Pancreas (tissue), 10 donors: ENCODE results near the gene DGKQ. TPM values are rescaled to one million over a fixed set of nuclear protein-coding genes. Genes with fewer than 3 reads are reported as not detected.
A peak's percentile ranks its signal among the peaks of the same experiment; 100 is the strongest.

ENCODE experiments used
- ATAC-seq, 4 donors: fragments of 200-7000 bp; cut with Tn5 transposase; one replicate each; pipeline versions ENCODE4 v1.8.0 to v1.9.1; 2020; ENCODE audit warnings: mild to moderate bottlenecking in 4 of 4, moderate library complexity in 4 of 4
- DNase-seq, 6 donors: peaks; one replicate each; pipeline ENCODE4 v3.0.0-alpha.2; 2020
- FAIRE-seq: peaks from 2 replicates; lab custom pipeline; 2012; peaks lifted over from hg19 to GRCh38; lab: Jason Lieb, UNC
- H3K27ac ChIP-seq, 4 donors: fragments of 200-600 bp; sonication (generic); 1 replicate in 3 of 4; 2 replicates in 1 of 4; pipeline versions ENCODE4 v1.5.0 to v1.8.0; 2020
- H3K27me3 ChIP-seq, 4 donors: fragments of 200-600 bp; one replicate each; pipeline ENCODE4 v1.8.0; 2021
- H3K36me3 ChIP-seq, 3 donors: fragments of 200-600 bp; sonication (generic) in 1 of 3; one replicate each; pipeline versions ENCODE4 v1.5.0 to v1.8.0; 2020 to 2021
- H3K4me1 ChIP-seq, 3 donors: fragments of 200-600 bp; one replicate each; pipeline ENCODE4 v1.8.0; 2021
- H3K4me3 ChIP-seq, 4 donors: fragments of 200-600 bp; sonication (generic) in 2 of 4; one replicate each; pipeline versions ENCODE4 v1.5.0 to v1.8.0; 2020 to 2021
- H3K9me3 ChIP-seq, 4 donors: fragments of 200-600 bp; one replicate each; pipeline ENCODE4 v1.8.0; 2021
- WGBS, 2 donors: extraction: QIAGEN DNeasy Blood & Tissue Kit; methylation state at CpG; one replicate each; pipeline ENCODE4 v1.1.7; 2013; 5-methylcytosine and 5-hydroxymethylcytosine counted together
- intact Hi-C, 3 donors: fragments of 100-400 bp; cut with DNase I; formaldehyde crosslinking; loops; one replicate each; pipeline versions ENCODE4 v1.11.1 to v1.14.2; 2022
- polyA plus RNA-seq, 2 donors: library from polyadenylated mRNA; stranded (reverse); fragments of 200-250 nt; gene quantifications; one replicate each; pipeline ENCODE4 v1.2.3, GENCODE V29; 2013
- total RNA-seq, 6 donors: library from RNA; stranded (reverse); fragmentation: NEBNext Ultra II Directional in 4 of 6; extraction: Animal tissue kit (Norgen Biotek cat#: 25700) in 4 of 6; gene quantifications; one replicate each; pipeline versions ENCODE4 v1.2.1 to v1.2.4, GENCODE V29; 2021 to 2023
- TF ChIP-seq, protein P1 (sequence below), 4 donors: fragments of 200-600 bp; sonication (generic) in 3 of 4; IDR thresholded peaks; one replicate each; pipeline versions ENCODE4 v1.5.0 to v1.8.0; 2021; ENCODE audit warnings: antibody characterized with exemption in 4 of 4
- donor health status: healthy with polysubstance abuse.
- donor health status: DM: no; HTN: no; CAD: no; lungs with moderate emphysema.
- donor health status: DM: no; HTN: no; CAD: no.
- donor health status: control.
- donor health status: control.
- donor health status: Bipolar disorder and iron deficiency.
- donor health status: DM: yes; HTN: yes; CAD: no.
- donor health status: DM: no; HTN: no; CAD: no.
- donor health status: DM: no; HTN: no; CAD: no.
- donor health status: DM: yes; HTN: yes; CAD: no.

DGKQ gene
- total and polyA plus RNA-seq, 8 donors: 5.7 to 11.7 (median 9.0) TPM

DNA sequence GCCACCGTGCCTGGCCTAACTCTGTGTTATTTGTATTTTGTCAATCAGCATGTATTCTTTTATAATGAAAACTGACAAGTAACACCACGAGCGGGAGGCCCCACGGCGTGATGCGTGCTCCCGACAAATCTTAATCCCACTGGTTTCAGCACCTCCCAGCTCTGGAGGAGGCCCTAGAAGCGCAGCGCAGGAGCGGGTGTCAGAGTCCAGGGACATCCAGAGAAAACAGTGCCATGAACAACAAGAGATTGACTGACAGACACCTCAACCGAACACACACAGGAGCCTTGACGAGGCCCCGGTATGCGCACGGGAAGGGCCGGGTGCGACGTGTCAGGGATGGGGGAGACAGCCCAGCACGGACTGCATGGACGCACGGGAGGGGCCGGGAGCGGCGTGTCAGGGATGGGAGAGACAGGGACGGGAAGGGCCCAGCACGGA, 64.2 kb downstream of the DGKQ start:
- peak in 1 of 6 donors; percentile 40 for DNase-seq
- no peak for FAIRE-seq
- 95 to 97% methylated on average over 26 of the region's 26 CpGs for WGBS, 2 donors
- intact Hi-C loops: no loop called here
- Histone ChIP-seq H3K27me3 (no peaks in the 10 kb centered on the region), H3K4me1 (no peaks in the 10 kb centered on the region), H3K27ac (no peak overlapping the region), H3K4me3 (no peak overlapping the region), H3K9me3 (no peaks in the 10 kb centered on the region), H3K36me3 (peaks cover 0 to 4% (median 0%) of the 10 kb centered on the region in 3 donors)
- no peak for ATAC-seq
- TF ChIP-seq, protein P1, sequence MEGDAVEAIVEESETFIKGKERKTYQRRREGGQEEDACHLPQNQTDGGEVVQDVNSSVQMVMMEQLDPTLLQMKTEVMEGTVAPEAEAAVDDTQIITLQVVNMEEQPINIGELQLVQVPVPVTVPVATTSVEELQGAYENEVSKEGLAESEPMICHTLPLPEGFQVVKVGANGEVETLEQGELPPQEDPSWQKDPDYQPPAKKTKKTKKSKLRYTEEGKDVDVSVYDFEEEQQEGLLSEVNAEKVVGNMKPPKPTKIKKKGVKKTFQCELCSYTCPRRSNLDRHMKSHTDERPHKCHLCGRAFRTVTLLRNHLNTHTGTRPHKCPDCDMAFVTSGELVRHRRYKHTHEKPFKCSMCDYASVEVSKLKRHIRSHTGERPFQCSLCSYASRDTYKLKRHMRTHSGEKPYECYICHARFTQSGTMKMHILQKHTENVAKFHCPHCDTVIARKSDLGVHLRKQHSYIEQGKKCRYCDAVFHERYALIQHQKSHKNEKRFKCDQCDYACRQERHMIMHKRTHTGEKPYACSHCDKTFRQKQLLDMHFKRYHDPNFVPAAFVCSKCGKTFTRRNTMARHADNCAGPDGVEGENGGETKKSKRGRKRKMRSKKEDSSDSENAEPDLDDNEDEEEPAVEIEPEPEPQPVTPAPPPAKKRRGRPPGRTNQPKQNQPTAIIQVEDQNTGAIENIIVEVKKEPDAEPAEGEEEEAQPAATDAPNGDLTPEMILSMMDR (IDR thresholded peaks at IDR 0.05): no peak

Other genes starting within 250 kb of the DGKQ start
- 1 to 10 TPM in 3 of 6 donors, under 1 TPM in 3; 0.51 to 1.8 (median 0.89) TPM for gene CPLX1, start 147.4 kb downstream of the DGKQ start, total RNA-seq
- 1 to 10 TPM; 6.3 to 7.7 TPM for gene CPLX1, start 147.4 kb downstream of the DGKQ start, polyA plus RNA-seq
- gene GAK, start 41.3 kb downstream of the DGKQ start, total RNA-seq: 10 to 100 TPM; 47.5 to 70.4 (median 59.5) TPM
- gene GAK, start 41.3 kb downstream of the DGKQ start, polyA plus RNA-seq: 100 to 1,000 TPM; 178 to 226 TPM
- gene TMEM175, start 41.1 kb downstream of the DGKQ start, total RNA-seq: 10 to 100 TPM; 10.0 to 20.2 (median 14.7) TPM
- gene TMEM175, start 41.1 kb downstream of the DGKQ start, polyA plus RNA-seq: 10 to 100 TPM; 77.8 to 96.6 TPM
- 10 to 100 TPM; 17.6 to 33.7 (median 20.2) TPM for gene IDUA, start 13.5 kb upstream of the DGKQ start, total RNA-seq
- 10 to 100 TPM; 40.7 to 56.9 TPM for gene IDUA, start 13.5 kb upstream of the DGKQ start, polyA plus RNA-seq
- gene SLC26A1, start 19.8 kb upstream of the DGKQ start, total RNA-seq: 1 to 10 TPM in 2 of 6 donors, under 1 TPM in 4; 0.28 to 1.7 (median 0.66) TPM
- 1 to 10 TPM in 1 of 2 donors, under 1 TPM in 1; 0.45 to 1.6 TPM for gene SLC26A1, start 19.8 kb upstream of the DGKQ start, polyA plus RNA-seq
- gene FGFRL1, start 38.1 kb upstream of the DGKQ start, total RNA-seq: 10 to 100 TPM; 25.1 to 41.4 (median 31.1) TPM
- gene FGFRL1, start 38.1 kb upstream of the DGKQ start, polyA plus RNA-seq: 10 to 100 TPM; 15.4 to 42.8 TPM
- gene RNF212, start 140.0 kb upstream of the DGKQ start, total RNA-seq: 10 to 100 TPM; 12.0 to 28.0 (median 16.8) TPM
- gene RNF212, start 140.0 kb upstream of the DGKQ start, polyA plus RNA-seq: 10 to 100 TPM; 19.0 to 40.3 TPM
- gene SPON2, start 199.0 kb upstream of the DGKQ start, total RNA-seq: 10 to 100 TPM in 3 of 6 donors, 1 to 10 TPM in 3; 3.1 to 45.2 (median 8.5) TPM
- gene SPON2, start 199.0 kb upstream of the DGKQ start, polyA plus RNA-seq: 10 to 100 TPM; 10.1 to 13.0 TPM